NB4 (cell line): ENCODE data around the gene SS18L1.

Experiments used
- CTCF ChIP-seq: IDR thresholded peaks from one replicate; pipeline ENCODE4 v1.5.1; 2012; ENCODE audit warnings: low read depth, low read length
- POLR2A ChIP-seq: IDR thresholded peaks from 2 replicates; pipeline ENCODE4 v1.6.1; 2011; ENCODE audit warnings: mild to moderate bottlenecking; ENCODE audit not compliant: insufficient read length; ENCODE audit errors: extremely low read depth

- TF ChIP-seq POLR2A (no peak), CTCF (no peak)
Measured at GRCh38 chr20:62117658-62118057, 25.9 kb upstream of the SS18L1 start.
